Measurements from ENCODE around the gene ST3GAL4. TPM values are rescaled to one million over a fixed set of nuclear protein-coding genes. Genes with fewer than 3 reads are reported as not detected.

ST3GAL4 gene
- total and polyA plus RNA-seq, 9 of the 15 experiments (the other 6 are each of a cell fraction or from before 2014, with no cell fraction given): 0.27 to 22.9 (median 10.5) TPM

DNA sequence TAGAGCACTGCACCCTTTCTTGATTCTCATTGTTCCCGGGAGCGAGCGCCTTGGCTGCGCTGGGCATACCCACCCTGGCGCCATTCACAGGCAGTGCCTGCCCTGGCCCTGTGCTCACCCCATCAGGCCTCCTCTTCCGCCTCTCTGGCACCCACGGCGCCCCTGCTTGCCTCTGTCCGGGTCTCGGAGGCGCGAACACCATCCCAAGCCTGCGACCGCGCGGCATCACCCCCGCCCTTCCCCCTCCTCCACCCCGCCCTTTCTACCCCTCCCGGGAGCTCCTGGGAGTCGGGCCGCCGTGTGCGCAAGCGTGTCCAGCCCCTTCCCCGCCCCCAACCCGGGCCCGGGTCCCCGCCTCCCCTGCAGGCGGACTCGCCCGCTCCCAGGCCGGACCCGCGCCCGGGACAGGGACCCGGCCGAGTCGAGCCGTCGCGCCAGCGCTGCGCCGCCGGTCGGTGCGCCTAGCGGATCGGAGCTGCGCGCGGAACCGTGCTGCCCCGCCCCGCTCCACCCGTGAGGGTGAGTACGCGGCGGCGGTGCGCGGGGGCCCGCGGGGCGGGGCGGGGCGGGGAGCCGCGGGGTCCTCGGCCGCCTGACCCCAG is at the start of gene ST3GAL4 (continued):
- 0 out of 2 replicates have a peak, but pooled peaks have one; percentile 11 for TF ChIP-seq OTX1 (CRISPR knock-in tag; IDR thresholded peaks at IDR 0.05)
- TF ChIP-seq, protein P1, sequence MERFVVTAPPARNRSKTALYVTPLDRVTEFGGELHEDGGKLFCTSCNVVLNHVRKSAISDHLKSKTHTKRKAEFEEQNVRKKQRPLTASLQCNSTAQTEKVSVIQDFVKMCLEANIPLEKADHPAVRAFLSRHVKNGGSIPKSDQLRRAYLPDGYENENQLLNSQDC (CRISPR knock-in tag; IDR thresholded peaks at IDR 0.05): no peak
- TF ChIP-seq, protein P2, sequence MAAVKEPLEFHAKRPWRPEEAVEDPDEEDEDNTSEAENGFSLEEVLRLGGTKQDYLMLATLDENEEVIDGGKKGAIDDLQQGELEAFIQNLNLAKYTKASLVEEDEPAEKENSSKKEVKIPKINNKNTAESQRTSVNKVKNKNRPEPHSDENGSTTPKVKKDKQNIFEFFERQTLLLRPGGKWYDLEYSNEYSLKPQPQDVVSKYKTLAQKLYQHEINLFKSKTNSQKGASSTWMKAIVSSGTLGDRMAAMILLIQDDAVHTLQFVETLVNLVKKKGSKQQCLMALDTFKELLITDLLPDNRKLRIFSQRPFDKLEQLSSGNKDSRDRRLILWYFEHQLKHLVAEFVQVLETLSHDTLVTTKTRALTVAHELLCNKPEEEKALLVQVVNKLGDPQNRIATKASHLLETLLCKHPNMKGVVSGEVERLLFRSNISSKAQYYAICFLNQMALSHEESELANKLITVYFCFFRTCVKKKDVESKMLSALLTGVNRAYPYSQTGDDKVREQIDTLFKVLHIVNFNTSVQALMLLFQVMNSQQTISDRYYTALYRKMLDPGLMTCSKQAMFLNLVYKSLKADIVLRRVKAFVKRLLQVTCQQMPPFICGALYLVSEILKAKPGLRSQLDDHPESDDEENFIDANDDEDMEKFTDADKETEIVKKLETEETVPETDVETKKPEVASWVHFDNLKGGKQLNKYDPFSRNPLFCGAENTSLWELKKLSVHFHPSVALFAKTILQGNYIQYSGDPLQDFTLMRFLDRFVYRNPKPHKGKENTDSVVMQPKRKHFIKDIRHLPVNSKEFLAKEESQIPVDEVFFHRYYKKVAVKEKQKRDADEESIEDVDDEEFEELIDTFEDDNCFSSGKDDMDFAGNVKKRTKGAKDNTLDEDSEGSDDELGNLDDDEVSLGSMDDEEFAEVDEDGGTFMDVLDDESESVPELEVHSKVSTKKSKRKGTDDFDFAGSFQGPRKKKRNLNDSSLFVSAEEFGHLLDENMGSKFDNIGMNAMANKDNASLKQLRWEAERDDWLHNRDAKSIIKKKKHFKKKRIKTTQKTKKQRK (IDR thresholded peaks at IDR 0.05; ENCODE audit: borderline replicate concordance, low read depth, low read length): no peak
- TF ChIP-seq RBM34 (IDR thresholded peaks at IDR 0.05; ENCODE audit: borderline replicate concordance, insufficient read depth, low read length): no peak
- no peak for TF ChIP-seq SNIP1 (IDR thresholded peaks at IDR 0.05; ENCODE audit: low read depth)
- no peak for TF ChIP-seq DACH1 (IDR thresholded peaks at IDR 0.05; ENCODE audit: partially characterized antibody)
- TF ChIP-seq PURB (CRISPR knock-in tag; IDR thresholded peaks at IDR 0.05; ENCODE audit: low read depth): no peak
- peak in 1 of 2 experiments; percentile 74 for TF ChIP-seq NRF1 (conservative IDR thresholded peaks at IDR 0.05 in 1 of 2, IDR thresholded peaks at IDR 0.05 in 1 of 2)
- TF ChIP-seq ZNF766 (CRISPR knock-in tag; conservative IDR thresholded peaks at IDR 0.05): no peak
- TF ChIP-seq, protein P3, sequence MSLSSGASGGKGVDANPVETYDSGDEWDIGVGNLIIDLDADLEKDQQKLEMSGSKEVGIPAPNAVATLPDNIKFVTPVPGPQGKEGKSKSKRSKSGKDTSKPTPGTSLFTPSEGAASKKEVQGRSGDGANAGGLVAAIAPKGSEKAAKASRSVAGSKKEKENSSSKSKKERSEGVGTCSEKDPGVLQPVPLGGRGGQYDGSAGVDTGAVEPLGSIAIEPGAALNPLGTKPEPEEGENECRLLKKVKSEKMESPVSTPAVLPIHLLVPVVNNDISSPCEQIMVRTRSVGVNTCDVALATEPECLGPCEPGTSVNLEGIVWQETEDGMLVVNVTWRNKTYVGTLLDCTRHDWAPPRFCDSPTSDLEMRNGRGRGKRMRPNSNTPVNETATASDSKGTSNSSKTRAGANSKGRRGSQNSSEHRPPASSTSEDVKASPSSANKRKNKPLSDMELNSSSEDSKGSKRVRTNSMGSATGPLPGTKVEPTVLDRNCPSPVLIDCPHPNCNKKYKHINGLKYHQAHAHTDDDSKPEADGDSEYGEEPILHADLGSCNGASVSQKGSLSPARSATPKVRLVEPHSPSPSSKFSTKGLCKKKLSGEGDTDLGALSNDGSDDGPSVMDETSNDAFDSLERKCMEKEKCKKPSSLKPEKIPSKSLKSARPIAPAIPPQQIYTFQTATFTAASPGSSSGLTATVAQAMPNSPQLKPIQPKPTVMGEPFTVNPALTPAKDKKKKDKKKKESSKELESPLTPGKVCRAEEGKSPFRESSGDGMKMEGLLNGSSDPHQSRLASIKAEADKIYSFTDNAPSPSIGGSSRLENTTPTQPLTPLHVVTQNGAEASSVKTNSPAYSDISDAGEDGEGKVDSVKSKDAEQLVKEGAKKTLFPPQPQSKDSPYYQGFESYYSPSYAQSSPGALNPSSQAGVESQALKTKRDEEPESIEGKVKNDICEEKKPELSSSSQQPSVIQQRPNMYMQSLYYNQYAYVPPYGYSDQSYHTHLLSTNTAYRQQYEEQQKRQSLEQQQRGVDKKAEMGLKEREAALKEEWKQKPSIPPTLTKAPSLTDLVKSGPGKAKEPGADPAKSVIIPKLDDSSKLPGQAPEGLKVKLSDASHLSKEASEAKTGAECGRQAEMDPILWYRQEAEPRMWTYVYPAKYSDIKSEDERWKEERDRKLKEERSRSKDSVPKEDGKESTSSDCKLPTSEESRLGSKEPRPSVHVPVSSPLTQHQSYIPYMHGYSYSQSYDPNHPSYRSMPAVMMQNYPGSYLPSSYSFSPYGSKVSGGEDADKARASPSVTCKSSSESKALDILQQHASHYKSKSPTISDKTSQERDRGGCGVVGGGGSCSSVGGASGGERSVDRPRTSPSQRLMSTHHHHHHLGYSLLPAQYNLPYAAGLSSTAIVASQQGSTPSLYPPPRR (CRISPR knock-in tag; IDR thresholded peaks at IDR 0.05; ENCODE audit: borderline replicate concordance): no peak
- TF ChIP-seq RCOR1 (IDR thresholded peaks at IDR 0.05; ENCODE audit: borderline replicate concordance in 1 of 2, low read depth in 2 of 2, low read length in 2 of 2): no peak
- TF ChIP-seq POLR2H (tag; IDR thresholded peaks at IDR 0.05; ENCODE audit: low read depth): no peak
- TF ChIP-seq HDAC2 (IDR thresholded peaks at IDR 0.05): peak; percentile 30; the same call in 1 of the 2 replicates
- no peak for TF ChIP-seq SP2 (IDR thresholded peaks at IDR 0.05; ENCODE audit: extremely low read depth, low read depth, low read length, poor library complexity, severe bottlenecking)
- TF ChIP-seq TOE1 (IDR thresholded peaks at IDR 0.05; ENCODE audit: borderline replicate concordance): no peak
- TF ChIP-seq TOE1 (CRISPR knock-in tag; IDR thresholded peaks at IDR 0.05; ENCODE audit: borderline replicate concordance, low read depth): no peak
- no peak for TF ChIP-seq ELF4 (CRISPR knock-in tag; IDR thresholded peaks at IDR 0.05)
- TF ChIP-seq ZNF133 (CRISPR knock-in tag; IDR thresholded peaks at IDR 0.05): no peak
- TF ChIP-seq SMAD3 (CRISPR knock-in tag; conservative IDR thresholded peaks at IDR 0.05): no peak
- TF ChIP-seq CCNT2 (IDR thresholded peaks at IDR 0.05; ENCODE audit: borderline replicate concordance, extremely low read depth, insufficient read length, low read depth, low read length): no peak

Data from K562 (cell line).